Measurements from ENCODE around the gene STAT3.
"Not testable (repeated sequence)": the region's sequence is repeated elsewhere in the genome, so short reads cannot be mapped to it uniquely, and the experiment has no call there.

DNA sequence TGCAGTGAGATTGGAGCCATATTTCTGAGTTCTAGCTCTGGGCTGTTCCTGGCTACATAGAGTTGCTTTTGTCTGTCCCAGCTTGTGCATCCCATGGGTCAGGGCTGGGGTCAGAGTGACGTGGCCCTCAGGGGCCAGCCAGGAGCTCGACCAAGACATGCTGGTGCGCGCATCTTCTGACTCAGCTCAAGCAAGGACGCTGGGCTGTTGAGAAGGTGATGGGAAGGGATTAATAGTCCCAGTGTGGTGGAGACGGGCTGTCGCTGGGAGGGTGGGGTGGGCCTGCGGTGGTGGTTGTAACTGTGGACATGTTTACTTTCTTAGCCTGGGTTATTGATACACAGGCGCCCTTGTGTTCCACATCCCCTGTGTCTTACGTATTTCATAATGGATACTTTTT, 90.5 kb downstream of the STAT3 start:
- not testable (repeated sequence) for TF ChIP-seq EZH2 (IDR thresholded peaks at IDR 0.05; ENCODE audit: insufficient read depth, poor library complexity, severe bottlenecking); EZH2phosphoT487 (IDR thresholded peaks at IDR 0.05; ENCODE audit: insufficient read depth, low read depth)
